Endometrium (tissue), 2 donors: ENCODE measurements around the gene HDHD5.

Experiments used
- FAIRE-seq: peaks from 2 replicates; lab custom pipeline; 2012; peaks lifted over from hg19 to GRCh38; lab: Jason Lieb, UNC
- donor health status: control.
- donor health status: control.

HDHD5 gene

DNA sequence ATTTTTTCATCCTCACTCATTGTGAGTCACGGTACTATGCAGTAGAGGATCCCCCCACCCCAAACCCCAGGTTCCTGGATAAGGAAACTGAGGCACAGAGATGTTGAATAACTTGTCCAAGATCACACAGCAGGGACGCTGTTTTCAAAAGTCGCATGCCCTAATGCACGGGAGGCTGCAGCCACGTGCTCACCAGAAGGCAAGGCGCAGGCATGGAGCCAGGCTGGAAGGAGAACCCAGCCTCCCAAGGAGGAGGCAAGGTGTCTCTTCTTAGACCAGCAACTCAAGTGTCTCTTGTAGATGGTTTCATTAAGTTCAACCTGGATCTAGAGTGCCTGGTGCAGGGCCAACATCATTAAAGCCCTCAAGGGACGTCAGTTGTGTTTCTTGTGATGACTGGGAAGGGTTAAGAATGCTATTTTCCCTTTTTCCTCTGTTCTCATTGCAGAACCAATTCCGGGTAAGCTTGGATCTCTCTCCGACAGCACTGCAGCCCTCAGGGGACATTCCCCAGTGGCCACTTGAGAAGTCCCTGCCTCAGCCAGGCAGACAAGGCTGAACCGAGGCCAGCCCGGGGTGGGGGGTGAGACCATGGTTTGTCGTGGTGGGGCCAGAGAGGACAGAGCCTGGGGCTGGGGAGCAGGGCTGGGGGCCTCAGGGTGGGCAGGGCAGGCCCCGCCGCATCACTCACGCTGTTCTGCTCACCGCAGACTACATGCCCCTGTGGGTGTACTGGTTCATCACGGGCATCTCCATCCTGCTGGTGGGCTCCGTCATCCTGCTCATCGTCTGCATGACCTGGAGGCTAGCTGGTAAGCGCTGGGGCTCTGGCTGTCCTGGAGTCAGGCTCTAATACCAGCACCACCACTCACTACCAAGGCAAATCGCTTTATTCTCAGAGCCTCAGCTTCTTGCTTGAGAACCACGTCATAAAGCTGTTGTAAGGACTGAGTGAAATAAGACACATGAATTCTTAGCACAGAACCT, 53.6 kb downstream of the HDHD5 start:
- no peak for FAIRE-seq

DNA sequence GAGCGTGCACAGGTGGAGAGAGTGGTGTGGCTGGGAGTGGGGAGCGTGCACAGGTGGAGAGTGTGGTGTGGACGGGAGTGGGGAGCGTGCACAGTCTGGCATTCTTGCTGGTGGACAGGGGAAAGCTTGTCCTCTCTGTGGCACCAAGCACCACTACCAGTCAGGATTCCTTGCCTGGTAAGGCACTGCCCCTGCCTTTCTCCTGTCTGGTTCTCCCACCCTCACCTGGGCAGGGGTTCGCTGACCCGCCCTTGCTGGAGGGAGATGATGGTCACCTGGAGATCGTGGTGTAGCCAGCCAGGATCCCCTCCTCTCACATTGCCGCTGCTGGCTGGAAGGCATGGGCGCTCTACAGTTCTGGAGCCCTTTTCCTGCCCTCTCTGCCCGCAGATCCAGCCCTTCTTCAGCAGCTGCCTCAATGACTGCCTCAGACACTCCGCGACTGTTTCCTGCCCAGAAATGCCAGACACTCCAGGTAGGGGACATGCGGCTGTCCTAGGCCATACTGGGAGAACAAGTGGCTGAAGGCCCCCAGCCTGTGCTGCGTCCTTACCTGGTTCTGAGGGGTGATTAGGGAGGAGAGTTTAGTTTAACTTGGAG, 54.6 kb downstream of the HDHD5 start:
- FAIRE-seq = no peak

DNA sequence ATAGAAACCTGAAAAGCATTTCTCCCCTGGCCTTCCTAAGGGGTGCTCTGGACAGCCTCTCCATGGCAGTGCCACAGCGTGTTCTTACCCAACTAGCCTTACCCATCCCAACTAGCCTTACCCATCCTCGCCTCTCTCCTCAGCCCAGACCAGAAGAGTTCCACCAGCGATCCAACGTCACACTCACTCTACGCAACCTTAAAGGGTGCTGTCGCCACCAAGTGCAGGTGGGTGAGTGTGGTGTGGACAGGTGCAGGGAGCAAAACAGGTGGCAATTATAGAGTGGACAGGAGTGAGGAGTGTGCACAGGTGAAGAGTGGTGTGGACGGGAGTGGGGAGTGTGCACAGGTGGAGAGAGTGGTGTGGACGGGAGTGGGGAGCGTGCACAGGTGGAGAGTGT, 55.7 kb downstream of the HDHD5 start:
- no peak for FAIRE-seq

DNA sequence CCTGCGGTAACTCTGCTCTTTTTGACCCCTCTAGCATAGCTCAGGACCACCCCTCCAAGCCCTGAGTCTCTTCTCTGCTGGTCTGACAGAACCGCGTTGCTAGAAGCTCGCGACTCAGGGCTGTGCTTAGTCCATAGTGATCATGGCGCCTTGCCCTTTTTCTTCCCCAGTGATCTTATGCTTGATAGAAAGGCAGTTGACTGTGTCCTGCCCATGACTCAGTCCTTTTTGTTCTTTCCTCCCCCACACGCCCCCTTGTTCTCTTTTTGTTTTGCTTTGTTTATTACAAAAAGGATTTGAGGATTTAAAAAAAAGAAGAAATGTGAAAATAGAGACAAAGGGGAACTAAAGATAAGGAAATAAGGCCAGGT, 56.8 kb downstream of the HDHD5 start:
- FAIRE-seq = no peak

DNA sequence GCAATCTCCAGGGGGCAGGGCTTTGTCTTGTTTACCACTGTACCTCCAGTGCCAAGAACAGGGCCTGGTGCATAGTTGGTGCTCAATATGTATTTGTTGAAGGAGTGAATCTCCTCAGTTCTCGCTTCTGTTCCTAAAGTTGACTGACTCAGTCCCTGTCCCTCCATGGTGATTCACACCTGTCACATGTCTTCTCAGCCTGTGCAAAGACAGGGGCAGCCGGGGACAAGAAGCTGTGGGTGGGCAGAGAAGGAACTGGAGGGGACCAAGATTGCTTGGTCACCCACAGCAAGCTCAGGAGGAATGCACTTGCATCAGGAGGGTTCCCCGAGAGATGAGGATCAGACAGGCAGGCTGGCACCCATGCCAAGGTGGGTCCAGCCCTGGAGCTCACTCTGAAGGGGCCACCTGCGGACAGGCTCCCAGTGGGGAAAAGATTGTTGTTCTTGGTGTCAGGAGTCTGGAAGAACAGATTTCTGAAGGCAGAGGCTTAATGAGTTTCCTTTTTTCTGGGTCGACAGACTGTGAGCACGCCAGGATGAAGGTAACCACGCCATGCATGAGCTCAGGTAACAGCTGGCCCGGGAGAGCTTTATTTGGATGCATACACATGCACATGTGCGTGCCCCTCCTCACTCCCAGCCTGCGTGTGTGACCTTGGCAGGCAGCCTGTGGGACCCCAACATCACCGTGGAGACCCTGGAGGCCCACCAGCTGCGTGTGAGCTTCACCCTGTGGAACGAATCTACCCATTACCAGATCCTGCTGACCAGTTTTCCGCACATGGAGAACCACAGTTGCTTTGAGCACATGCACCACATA, 57.4 kb downstream of the HDHD5 start:
- FAIRE-seq = no peak

DNA sequence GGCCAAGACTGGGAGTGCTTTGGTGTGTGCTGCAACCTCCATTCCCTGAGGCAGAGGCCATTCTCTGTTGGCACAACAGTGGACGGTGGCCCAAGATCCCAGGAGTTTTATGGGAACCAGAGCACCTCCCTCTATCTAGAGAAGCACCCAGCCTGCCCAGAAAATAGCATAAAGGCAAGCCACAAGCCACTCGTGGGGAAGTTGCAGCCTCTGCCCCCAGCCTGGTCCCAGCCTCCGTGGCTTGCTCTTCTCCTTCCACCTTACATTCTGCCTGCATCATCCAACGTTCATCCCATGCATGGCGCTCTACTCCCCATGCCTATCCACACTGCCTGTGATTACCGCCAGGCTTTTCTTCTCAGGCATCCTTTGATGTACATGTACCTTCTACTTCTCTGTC, 58.5 kb downstream of the HDHD5 start:
- no peak for FAIRE-seq

DNA sequence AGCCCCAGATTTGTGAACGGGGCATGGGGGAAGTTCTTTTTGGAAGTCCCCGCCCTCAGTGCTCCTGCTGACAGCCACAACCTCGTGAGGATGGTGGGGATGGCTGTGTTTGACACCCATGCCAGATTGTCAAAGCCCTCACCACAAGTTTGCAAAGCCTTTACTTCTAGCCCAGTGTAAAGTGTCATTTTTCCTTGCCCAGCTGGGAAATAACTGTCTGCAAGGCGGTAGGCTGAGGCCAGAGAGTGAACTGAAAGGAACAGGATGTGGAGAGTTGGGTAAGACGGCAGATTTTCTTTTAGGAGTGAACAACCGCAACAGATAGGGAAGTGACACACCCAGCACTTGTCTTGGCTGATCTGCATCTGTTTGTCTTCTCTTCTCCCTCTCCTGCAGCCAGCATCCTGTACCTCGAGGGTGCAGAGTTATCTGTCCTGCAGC, 60.7 kb downstream of the HDHD5 start:
- no peak for FAIRE-seq

DNA sequence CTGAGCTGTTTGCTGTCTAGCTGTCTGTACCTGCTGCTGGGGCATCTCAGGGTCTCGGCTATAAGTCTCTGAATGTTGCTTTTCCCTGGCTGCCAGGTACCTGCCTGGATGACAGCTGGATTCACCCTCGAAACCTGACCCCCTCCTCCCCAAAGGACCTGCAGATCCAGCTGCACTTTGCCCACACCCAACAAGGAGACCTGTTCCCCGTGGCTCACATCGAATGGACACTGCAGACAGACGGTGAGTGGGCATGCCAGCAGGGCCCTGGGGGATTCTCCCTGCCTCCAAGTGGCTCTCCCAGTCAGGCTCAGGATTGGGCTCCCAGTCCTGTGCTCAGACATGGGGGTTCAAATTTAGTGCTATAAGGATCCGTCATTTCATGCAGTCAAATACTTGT, 61.4 kb downstream of the HDHD5 start:
- no peak for FAIRE-seq

DNA sequence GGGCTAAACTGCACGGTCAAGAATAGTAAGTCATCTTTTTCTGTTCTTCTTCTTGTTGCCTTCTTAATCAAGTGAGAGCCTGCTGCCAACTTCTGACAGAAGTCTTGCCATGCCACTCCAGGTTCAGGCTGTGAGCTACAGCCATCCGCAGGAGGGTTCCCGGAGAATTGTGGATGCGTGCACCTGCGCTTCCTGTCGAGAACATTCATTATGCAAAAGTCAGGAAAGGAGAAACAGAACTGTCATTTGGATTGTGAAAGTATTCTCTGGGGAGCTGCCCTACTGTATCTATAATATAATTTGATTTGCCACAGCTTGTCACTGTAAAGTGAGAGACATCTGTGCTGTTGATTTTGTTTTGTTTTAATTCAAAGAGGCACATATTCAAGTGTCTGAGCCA, 62.0 kb downstream of the HDHD5 start:
- no peak for FAIRE-seq

DNA sequence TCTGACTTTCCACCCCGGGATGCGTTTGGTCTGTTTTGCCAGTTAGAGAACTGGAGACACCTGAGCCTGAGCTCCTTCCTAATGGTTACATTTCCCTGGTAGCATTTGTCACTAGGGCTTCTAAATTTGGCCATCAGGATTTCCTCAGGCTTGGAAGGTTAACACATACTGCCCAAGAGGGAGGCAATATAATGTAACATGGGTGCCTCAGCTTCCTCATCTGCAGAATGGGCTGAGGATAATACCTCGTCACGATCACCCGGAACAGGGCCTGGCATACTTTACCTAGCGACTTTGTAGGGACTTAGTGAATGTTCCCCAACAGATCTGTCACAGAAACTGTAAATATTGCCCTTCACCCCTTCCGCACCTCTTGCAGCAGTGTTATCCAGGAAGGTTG, 63.0 kb downstream of the HDHD5 start:
- no peak for FAIRE-seq

DNA sequence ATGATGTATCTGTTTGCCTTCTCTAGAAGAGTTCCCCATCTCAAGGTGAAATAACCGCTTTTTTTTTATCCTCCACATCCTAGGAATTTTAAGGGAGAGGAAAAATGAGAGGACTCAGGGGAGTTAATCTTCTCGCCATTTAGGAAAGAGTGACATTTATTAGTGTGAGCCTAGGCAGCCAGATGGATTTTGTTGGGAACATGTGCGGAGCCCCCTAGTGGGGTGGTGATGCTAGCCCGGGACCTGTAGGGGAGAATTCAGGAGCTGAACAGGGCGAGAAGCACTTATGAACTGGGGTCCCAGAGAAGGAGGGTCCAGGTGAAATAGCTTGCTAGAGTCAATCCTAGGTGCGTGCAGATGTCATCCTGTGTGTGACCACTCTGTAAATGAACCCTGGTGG, 63.5 kb downstream of the HDHD5 start:
- no peak for FAIRE-seq

DNA sequence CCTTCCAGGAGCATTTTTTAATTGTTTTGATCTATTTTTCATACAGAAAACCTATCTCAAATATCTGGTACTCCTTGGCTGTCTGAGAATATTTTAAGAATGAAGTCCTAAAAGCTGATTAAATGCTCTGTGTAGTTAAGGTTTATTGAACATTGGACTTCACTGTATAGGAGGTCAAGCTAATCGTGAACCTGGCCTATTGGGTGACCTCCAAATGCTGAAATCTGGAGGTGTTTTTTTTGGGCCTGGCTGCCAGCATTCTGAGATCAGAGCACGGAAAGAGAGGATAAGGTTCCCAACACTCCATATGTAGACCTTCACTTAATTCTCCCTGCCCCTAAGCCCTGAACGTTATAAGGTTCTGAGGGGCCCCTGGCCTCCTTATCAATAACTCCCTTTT, 66.0 kb downstream of the HDHD5 start:
- no peak for FAIRE-seq

DNA sequence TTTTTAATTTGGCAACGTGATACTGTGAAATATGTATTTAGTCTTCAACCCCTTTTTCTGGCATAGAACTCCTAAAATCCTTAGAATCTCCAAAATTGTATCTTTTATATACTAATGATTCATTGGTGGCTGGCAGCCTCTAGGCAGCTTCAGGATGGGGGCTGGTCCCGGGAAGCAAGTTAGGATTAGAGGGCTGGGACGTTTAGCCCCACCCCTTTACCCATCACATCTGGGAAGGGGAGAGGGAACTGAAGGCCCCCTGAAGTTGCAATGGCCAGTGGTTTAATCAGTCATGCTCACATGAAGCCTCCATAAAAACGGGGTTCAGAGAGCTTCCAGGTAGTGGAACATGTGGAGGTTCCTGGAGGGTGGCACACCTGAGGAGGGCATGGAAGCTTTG, 67.2 kb downstream of the HDHD5 start:
- FAIRE-seq = no peak

DNA sequence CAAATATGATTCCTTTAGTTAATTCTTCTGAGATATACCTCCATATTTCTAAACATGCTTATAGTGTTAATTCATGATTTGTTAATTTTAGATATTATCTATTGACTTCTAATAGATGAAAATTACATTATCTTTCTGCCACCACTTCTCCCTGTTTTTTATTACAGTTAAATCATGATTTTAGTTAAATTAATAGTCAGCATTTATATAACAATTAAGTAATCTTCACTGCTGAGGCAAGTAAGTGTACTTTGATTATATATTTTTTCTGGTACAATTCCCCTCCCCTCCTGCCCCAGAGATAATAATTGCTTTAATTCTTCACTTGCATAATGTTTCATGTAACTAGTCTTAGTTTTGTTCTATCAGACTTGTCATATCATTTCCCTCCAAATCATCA, 68.5 kb downstream of the HDHD5 start:
- FAIRE-seq = no peak
